ENCODE results near the gene PICK1.

PICK1 gene

GRCh38 chr22:38087855-38088254 lies 30.7 kb downstream of the PICK1 start:
- CTCF ChIA-PET = interaction anchor here (0.6 kb wide), 1 partner anchor 12 kb away, joined by 3 read pairs; no protein-coding TSS in a partner anchor
- DNase-seq (ENCODE audit: low spot score) = no peak
- no peak overlapping the region for H3K27ac ChIP-seq
- no peak for TF ChIP-seq CTCF (conservative IDR thresholded peaks at IDR 0.05; ENCODE audit: low read depth)
- POLR2A ChIA-PET (ENCODE audit: low non-redundant PET) = no interaction called here

- TF ChIP-seq CTCF (conservative IDR thresholded peaks at IDR 0.05; ENCODE audit: low read depth) = no peak
- DNase-seq (ENCODE audit: low spot score) = no peak
- CTCF ChIA-PET = interaction anchor here (0.6 to 1.5 kb wide), 2 partner anchors 11 to 502 kb away, joined by 3 to 4 read pairs; no protein-coding TSS in a partner anchor
- no peak overlapping the region for H3K27ac ChIP-seq
- POLR2A ChIA-PET (ENCODE audit: low non-redundant PET) = no interaction called here
Observed at GRCh38 chr22:38088629-38089473, 31.6 kb downstream of the PICK1 start.

- ChIA-PET POLR2A (ENCODE audit: low non-redundant PET) (no interaction called here), CTCF (interaction anchor here (1.5 kb wide), 1 partner anchor 11 kb away, joined by 4 read pairs; no protein-coding TSS in a partner anchor)
- DNase-seq (ENCODE audit: low spot score) = no peak
- TF ChIP-seq CTCF (conservative IDR thresholded peaks at IDR 0.05; ENCODE audit: low read depth) = no peak
- H3K27ac ChIP-seq = no peak overlapping the region
Observed at GRCh38 chr22:38089474-38089851, 32.3 kb downstream of the PICK1 start.

- ChIA-PET CTCF (no interaction called here), POLR2A (ENCODE audit: low non-redundant PET) (no interaction called here)
- H3K27ac ChIP-seq = no peak overlapping the region
- no peak for DNase-seq (ENCODE audit: low spot score)
- no peak for TF ChIP-seq CTCF (conservative IDR thresholded peaks at IDR 0.05; ENCODE audit: low read depth)
Observed at GRCh38 chr22:38097058-38097457, 39.9 kb downstream of the PICK1 start.

GRCh38 chr22:38097557-38098409 lies 40.6 kb downstream of the PICK1 start:
- ChIA-PET POLR2A (ENCODE audit: low non-redundant PET) (no interaction called here), CTCF (no interaction called here)
- no peak for DNase-seq (ENCODE audit: low spot score)
- no peak overlapping the region for H3K27ac ChIP-seq
- no peak for TF ChIP-seq CTCF (conservative IDR thresholded peaks at IDR 0.05; ENCODE audit: low read depth)

- POLR2A ChIA-PET (ENCODE audit: low non-redundant PET) = no interaction called here
- no peak overlapping the region for H3K27ac ChIP-seq
- CTCF ChIA-PET = no interaction called here
- no peak for DNase-seq (ENCODE audit: low spot score)
- TF ChIP-seq CTCF (conservative IDR thresholded peaks at IDR 0.05; ENCODE audit: low read depth) = no peak
Observed at GRCh38 chr22:38098410-38099249, 41.4 kb downstream of the PICK1 start.

Measured in RWPE1 (cell line).